ENCODE data around the gene RAB14. TPM values are rescaled to one million over a fixed set of nuclear protein-coding genes. Genes with fewer than 3 reads are reported as not detected.

The RAB14 gene
- total and polyA plus RNA-seq, 4 donors, result 26.3 to 108 (median 55.9) TPM

DNA sequence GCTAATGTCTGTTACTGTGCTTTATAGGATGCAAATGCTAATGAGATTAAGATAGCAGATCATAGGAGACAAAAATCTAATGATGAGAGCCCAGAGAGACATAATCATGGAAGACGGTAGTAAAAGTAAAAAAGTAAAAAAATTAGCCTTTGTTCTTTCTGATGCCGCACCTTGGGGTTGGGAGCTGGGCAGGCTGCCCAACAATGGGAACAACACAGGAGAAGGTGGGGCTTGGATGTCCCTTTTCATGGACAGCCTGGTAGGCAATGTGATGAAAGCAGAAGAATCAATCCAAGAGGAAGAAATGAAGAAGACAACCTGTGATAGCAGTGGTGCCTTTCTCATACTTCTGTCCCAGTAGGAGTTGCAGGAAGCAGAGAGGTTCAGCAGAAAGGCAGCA lies 57.2 kb downstream of the RAB14 start:
- H3K36me3 ChIP-seq (ENCODE audit: control insufficient read depth in 4 of 4, insufficient read depth in 4 of 4, low read length in 4 of 4), result peaks cover 32 to 65% (median 51%) of the 10 kb centered on the region in 4 donors
- TF ChIP-seq, protein P1, sequence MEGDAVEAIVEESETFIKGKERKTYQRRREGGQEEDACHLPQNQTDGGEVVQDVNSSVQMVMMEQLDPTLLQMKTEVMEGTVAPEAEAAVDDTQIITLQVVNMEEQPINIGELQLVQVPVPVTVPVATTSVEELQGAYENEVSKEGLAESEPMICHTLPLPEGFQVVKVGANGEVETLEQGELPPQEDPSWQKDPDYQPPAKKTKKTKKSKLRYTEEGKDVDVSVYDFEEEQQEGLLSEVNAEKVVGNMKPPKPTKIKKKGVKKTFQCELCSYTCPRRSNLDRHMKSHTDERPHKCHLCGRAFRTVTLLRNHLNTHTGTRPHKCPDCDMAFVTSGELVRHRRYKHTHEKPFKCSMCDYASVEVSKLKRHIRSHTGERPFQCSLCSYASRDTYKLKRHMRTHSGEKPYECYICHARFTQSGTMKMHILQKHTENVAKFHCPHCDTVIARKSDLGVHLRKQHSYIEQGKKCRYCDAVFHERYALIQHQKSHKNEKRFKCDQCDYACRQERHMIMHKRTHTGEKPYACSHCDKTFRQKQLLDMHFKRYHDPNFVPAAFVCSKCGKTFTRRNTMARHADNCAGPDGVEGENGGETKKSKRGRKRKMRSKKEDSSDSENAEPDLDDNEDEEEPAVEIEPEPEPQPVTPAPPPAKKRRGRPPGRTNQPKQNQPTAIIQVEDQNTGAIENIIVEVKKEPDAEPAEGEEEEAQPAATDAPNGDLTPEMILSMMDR (IDR thresholded peaks at IDR 0.05; ENCODE audit: control extremely low read depth, extremely low read depth), result no peak
- H3K27ac ChIP-seq (ENCODE audit: low read depth in 1 of 2, low read length in 1 of 2), result no peak overlapping the region
- no peaks in the 10 kb centered on the region for H3K27me3 ChIP-seq (ENCODE audit: control insufficient read depth in 3 of 3, insufficient read depth in 3 of 3, low read length in 2 of 3)
- WGBS, 2 donors, result 96% methylated on average over 2 of the region's 2 CpGs
- DNase-seq (no peak), ATAC-seq (ENCODE audit: insufficient read depth, low FRiP score) (no peak)
- no peaks in the 10 kb centered on the region for H3K4me1 ChIP-seq (ENCODE audit: control insufficient read depth in 5 of 5, insufficient read depth in 5 of 5, low read length in 5 of 5)
- H3K9me3 ChIP-seq (ENCODE audit: control insufficient read depth in 4 of 4, insufficient read depth in 3 of 4, low read length in 3 of 4), result no peaks in the 10 kb centered on the region
- no peak overlapping the region for H3K9ac ChIP-seq (ENCODE audit: insufficient read depth in 1 of 2, low read length in 2 of 2)
- no peak overlapping the region for H3K4me3 ChIP-seq

DNA sequence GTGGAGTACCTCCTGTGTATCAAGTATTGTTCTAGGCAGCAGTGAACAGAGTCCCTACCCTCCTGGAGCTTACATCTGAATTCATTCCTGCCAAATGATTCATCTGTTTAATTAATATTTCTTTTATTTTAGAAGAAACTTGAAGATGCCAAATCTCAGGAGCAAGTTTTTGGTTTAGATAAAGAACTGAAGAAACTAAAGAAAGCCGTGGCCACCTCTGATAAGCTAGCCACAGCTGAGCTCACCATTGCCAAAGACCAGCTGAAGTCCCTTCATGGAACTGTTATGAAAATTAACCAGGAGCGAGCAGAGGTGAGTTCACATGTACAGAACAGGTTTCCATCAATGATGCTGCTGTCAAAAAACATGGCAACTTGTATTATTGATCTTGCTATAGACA lies 57.9 kb downstream of the RAB14 start:
- ATAC-seq (ENCODE audit: insufficient read depth, low FRiP score), result no peak
- Histone ChIP-seq H3K36me3 (ENCODE audit: control insufficient read depth in 4 of 4, insufficient read depth in 4 of 4, low read length in 4 of 4) (peaks cover 28 to 64% (median 49%) of the 10 kb centered on the region in 4 donors), H3K4me1 (ENCODE audit: control insufficient read depth in 5 of 5, insufficient read depth in 5 of 5, low read length in 5 of 5) (no peaks in the 10 kb centered on the region), H3K9ac (ENCODE audit: insufficient read depth in 1 of 2, low read length in 2 of 2) (no peak overlapping the region), H3K4me3 (no peak overlapping the region), H3K9me3 (ENCODE audit: control insufficient read depth in 4 of 4, insufficient read depth in 3 of 4, low read length in 3 of 4) (no peaks in the 10 kb centered on the region), H3K27ac (ENCODE audit: low read depth in 1 of 2, low read length in 1 of 2) (no peak overlapping the region), H3K27me3 (ENCODE audit: control insufficient read depth in 3 of 3, insufficient read depth in 3 of 3, low read length in 2 of 3) (no peaks in the 10 kb centered on the region)
- TF ChIP-seq, protein P1 (IDR thresholded peaks at IDR 0.05; ENCODE audit: control extremely low read depth, extremely low read depth), result no peak
- no peak for DNase-seq
- WGBS, 2 donors, result 96 to 100% methylated on average over 2 of the region's 2 CpGs

DNA sequence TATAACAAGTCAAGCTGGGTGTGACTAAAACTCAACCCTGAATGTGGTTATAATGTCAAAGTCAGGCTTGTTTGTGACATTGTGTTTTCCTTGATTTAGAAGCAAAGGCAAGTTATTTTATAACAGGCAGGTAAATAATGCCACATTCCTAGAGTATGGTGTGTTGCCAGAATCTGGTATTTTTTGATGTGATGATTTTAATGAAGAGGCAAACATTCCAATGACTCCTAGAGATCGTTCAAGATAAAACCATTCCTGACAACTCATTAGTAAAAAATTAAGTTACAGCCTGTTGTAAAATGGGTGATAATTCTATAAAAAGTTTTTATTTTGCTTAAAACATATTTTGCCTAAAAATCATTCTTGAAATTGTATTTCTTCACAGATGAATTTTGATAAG lies 60.0 kb downstream of the RAB14 start:
- 52 to 86% methylated on average over 1 of the region's 1 CpG for WGBS, 2 donors
- H3K4me1 ChIP-seq (ENCODE audit: control insufficient read depth in 5 of 5, insufficient read depth in 5 of 5, low read length in 5 of 5), result no peaks in the 10 kb centered on the region

More for the DNA sequence above, 60.0 kb downstream of the RAB14 start:
- Histone ChIP-seq H3K9me3 (ENCODE audit: control insufficient read depth in 4 of 4, insufficient read depth in 3 of 4, low read length in 3 of 4) (no peaks in the 10 kb centered on the region), H3K27ac (ENCODE audit: low read depth in 1 of 2, low read length in 1 of 2) (no peak overlapping the region), H3K27me3 (ENCODE audit: control insufficient read depth in 3 of 3, insufficient read depth in 3 of 3, low read length in 2 of 3) (no peaks in the 10 kb centered on the region), H3K36me3 (ENCODE audit: control insufficient read depth in 4 of 4, insufficient read depth in 4 of 4, low read length in 4 of 4) (peaks cover 22 to 58% (median 45%) of the 10 kb centered on the region in 4 donors), H3K9ac (ENCODE audit: insufficient read depth in 1 of 2, low read length in 2 of 2) (no peak overlapping the region), H3K4me3 (no peak overlapping the region)
- TF ChIP-seq, protein P1 (IDR thresholded peaks at IDR 0.05; ENCODE audit: control extremely low read depth, extremely low read depth), result no peak
- DNase-seq (no peak), ATAC-seq (ENCODE audit: insufficient read depth, low FRiP score) (no peak)
